NCI-H1105 (cell line): ENCODE results near the gene SHROOM3.

Experiments used
- DNase-seq: peaks from one replicate; lab custom pipeline; 2025; lab: John Stamatoyannopoulos, UW

Gene SHROOM3

DNA sequence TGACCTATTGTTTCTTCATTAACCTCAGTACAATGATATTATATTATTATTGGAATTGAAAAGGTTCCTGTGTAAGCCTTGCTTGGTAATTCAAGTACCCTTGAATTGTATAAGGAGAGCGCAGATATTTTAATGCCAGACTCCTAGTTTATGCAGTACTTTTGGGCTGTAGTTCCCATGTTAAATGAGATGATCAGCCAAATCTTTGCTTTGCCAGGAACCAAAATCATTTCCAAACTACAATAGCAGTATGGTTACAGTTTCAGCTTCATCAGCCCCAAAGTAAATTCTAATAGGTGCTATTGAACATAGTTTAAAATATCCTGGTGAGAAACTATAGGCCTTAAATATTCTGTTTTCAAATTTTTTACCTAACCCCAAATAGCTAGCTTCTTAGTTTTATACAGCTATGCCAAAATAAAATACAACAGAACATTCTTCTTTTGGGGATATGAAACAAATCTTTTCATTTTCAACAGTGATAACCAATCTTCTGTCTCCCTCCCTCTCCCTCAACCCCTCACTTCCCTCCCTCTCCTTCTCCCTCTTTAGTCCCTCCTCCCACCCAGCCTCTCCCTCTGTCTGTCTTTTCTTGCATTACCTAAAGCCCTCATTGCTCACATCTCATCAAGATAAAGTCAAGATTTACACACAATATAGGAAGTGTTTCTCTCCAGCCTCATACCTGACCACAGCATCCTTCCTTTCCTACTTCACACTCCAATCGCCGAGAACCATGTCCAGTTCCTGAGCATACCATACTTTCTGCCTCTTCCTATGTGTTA lies 190.1 kb downstream of the SHROOM3 start:
- no peak for DNase-seq

DNA sequence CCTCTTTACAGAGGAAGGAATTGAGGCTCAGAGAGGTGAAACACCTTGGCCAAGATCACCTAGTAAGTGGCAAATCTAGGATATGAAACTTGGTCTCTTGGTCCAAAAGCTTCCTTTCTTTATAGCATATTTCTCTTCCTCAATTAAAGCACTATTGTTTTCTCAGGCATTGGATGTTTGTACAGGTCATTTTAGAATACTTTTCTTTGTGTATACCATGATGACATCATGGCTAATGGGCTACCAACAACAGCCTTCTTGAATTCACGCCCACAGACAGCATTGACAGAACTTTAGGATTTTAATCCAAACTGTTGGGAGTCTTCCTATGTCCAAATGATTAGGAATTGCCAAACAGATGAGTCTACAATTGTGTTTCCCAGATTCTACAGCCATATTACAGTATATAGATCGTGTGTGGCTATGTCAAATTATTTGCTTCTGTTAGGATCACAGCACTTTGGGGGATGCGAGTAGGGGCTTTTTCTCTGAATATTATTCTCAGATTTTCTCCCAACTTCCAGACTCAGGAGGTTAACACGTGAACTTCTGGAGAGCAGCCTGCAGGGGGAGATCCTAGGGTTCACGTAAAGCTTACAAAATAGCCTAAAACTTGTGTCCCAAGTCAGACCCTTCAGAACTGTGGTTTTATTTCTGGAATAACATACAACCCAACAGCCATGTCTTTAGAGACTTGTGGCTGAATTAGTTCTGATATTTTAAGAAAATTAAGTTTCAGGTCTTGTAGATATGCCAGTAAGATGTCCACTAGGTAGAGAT lies 191.8 kb downstream of the SHROOM3 start:
- DNase-seq: no peak

DNA sequence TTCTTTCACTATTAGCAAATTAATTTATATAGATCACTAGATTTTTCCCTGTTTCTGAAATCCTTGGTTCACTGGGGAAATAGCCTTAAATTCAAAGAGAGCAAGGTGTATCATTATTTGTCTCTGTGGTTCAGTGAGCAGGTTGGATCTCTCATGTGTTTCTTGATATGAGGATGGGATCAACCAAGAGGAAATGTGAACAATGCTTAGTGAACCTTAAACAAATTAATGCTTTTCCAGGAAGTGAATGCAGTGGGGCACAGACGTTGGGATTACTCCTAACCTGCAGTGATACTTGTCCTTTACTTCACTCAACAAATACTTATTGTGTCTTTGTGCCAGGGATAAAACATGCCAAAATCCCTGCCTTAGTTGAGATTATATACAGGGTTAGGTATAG lies 193.2 kb downstream of the SHROOM3 start:
- DNase-seq: no peak

DNA sequence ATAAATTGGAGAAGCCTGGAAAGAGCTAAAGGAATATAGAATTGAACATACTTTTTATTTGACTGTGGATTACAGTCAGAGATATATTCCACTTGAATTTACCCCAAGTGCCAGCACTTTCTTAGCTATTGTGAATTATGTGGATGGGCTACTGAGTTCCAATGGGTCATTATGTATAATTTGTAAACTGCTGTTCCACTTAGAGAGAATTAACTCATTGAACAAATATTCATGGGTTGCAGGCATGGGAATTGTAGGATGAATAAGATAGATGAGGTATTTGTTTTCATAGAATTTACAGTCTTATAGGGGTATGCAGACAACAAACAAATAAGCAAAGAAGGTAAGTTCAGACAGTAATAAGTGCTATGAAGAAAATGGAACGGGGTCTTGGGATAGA lies 195.7 kb downstream of the SHROOM3 start:
- no peak for DNase-seq

DNA sequence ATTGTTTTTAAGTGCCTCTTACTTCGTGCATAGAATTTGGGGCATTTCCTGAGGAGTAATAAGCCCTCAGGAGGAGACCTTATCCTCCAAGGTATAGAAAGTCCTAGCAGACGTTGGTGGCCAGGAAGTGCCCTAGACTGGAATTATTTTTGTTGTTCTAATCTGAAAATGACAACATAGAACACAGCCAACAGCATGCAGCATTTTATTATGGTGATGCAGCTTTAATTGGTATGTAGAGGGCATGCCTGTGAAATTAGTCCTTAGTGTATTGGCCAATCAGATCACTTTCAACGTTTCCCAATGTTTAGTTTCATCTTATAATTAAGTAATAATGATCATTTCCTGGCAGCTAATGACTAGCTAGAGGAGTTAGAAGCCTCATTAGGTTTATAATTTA lies 199.2 kb downstream of the SHROOM3 start:
- no peak for DNase-seq

DNA sequence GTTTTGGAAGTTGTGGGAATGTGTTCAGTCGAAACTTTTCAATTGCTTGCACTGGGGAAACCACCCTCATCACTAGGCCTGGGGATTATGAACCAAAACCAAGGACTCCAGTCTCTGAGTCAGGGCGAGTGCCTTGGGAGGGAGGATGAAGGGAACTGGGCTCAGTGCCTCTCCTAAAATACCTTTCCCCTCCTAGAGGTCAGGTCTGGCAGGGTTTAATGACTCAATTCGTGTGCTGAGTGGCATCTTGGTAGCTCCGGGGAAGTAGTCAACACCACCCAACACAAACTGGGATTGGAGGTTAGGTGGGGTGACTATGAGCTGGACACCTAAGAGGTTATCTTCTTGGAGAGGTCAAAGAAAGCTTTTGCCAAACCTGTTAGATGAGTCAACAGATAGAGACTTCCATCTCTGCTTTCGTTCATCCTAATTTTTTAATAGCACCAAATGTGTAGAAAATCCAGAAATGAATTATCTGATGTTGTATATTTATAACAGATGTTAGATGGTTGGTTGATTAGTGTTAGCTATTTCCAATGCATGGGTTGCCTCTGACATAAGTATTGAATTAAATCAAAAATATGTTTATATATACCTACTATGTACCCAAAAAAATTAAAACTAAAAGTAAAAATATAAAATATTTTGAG lies 202.8 kb downstream of the SHROOM3 start:
- DNase-seq: no peak

DNA sequence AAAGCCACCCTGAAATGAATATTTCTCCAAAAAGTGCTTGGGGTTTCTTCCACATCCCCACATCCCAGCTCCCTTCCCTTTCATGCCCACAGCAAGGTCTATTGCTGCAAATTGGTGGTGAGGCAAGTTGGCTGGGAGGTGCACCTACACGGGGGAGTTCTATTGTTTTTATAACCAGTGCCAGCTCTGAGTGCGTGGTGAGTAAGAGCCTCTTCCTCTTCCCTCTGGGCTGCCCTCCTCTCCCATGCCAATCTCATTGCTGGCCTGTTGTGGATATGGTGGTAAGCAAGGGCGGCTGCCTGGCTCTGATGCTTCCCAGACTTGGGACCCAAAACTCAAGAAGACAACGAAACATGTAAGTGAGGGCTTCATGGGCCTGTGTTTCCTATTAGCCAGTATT lies 204.3 kb downstream of the SHROOM3 start:
- no peak for DNase-seq

DNA sequence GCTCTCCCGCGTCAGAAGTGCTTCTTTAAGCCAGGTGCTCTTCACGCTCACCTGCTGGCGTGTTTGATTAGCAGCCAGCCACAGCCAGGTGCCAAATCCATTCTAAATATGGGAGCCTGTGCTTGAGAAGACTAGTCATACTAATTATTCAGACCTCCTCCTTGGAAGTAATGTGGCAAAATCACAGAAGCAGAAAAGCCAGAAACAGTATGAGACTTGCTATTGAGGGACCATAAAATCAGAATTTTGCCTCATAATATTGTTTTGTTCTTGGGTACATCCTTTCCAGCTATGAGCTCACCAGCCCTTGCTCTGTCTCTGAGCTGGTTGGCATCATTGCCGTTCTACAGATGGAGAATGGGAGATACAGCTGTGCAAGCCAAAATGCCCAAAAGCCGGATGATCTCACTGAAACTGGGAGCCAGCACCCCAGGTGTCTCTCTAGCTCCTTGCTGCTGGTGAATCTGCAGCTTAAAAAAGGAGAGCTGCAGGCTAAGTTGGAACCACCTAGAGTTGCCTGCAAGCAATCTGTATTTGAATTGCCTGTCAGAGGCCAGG lies 205.4 kb downstream of the SHROOM3 start:
- peak; percentile 76 for DNase-seq

DNA sequence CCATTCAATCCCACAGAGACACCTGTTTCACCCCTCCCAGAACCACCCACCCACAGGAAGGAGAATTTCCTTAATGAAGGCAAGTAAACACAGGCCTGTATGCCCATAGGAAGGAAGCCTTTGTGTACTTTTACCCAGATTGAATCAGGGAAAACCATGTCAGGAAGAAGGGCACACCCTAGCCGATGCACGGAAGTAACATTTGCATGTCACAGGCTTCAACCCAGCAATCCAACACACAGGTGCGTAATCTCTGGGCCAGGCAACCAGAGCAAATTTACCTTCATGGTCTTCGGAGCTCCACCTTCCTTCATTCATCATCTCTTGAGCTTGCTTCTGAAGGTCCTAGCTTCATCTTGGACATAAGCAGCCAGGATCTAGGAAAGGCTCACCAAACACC lies 206.3 kb downstream of the SHROOM3 start:
- no peak for DNase-seq

DNA sequence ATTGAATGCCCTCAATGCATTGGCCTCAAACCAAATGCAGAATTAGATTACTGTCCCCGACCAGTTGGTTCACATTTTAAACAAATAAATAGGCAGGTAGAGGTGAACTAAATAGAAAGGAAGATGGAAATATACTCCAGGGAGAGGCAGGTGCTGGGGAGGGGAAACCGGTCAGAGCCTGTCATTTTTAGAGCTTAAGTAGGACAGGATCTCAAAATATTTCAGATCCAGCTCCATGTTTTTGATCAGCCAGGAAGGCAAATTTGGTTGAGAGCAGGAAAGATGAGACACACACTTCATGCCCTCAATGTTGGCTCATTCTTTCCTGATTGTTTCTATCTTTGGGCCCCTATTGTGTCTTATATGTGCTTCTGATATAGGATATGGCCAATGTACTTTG lies 206.7 kb downstream of the SHROOM3 start:
- no peak for DNase-seq

DNA sequence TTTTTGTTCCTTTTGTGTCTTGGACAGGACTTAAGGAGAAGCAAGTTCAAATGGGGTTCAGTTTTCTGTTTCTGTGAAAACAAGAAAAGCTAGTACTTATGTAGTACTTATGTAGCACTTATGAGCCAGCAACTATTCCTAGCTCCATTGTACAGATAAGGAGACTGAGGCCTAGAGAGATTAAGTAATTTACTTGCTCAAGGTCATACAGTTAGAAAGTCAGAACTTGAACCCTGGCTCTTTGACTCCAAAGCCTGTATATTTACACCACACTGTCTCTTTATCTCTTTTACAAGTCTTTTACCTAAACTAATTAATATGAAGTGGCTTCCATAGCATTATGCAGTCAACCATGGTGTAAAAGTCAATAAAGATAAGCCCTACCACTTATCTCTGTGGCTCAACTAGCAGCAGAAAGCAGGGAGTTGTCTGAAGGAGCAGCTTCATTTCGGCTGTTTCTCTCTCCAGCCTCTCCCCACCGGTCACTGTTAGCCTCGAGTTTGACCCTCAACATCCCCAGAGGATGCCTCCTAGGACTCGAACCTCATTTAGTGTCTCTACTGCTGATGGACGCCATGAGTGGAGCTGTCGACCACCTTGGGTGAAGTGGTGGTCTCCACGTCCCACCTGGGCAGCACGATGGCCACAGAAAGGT lies 209.9 kb downstream of the SHROOM3 start:
- DNase-seq: no peak

DNA sequence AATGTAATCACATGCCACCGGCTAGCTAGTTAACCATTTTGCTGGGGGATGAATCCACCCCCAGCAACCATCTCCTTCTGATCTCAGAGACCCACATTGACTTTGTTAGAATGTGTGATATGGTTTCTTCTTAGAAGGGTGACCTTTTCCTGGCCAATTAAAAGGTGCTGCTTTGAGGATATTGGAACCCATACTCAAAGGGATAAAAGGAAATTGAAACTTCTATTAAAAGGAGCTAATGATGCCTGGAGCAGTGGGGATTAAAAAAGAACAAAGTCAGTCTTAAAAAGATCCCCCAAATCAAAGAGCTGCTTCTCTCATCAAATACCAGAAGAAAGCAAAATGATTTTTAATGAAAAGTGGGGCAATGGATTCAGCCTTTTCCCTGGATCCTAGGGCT lies 214.1 kb downstream of the SHROOM3 start:
- DNase-seq: no peak

DNA sequence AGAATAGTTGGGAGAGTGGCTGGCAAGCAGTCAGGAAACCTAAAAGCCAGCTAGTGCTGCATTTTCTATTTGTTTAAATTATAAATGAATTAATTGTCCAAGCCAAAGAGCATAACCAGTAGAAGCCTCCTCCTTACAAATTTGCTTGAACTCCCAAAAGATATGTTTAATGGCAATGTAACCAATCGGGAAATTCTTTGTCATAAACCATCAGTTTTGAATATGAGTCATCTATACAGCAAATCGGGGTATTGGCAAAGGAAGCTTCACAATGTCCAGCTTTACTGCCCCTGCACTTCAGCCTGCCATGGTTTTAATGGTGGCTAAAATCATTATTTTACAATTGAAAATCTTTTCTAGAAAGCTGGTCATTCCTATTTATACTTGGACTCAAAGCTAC lies 216.6 kb downstream of the SHROOM3 start:
- DNase-seq: no peak

DNA sequence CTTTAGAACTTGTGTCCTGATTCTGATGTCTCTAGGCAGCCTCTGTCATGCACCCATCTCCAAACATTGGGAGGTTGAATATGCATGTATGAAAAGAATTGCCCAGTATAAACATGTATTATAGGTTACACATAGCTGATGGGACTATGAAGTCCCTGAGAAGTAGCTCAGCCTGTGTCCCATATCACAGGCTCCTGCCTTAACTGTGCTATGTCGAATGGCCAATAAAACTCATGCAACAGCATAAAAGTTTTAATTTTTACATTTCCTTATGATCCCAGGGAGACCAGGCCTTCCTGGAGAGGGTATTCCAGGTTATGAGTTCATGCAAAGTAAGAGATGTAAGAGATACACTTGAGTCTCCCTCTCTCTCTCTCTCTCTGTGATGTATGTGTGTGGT lies 217.4 kb downstream of the SHROOM3 start:
- no peak for DNase-seq

DNA sequence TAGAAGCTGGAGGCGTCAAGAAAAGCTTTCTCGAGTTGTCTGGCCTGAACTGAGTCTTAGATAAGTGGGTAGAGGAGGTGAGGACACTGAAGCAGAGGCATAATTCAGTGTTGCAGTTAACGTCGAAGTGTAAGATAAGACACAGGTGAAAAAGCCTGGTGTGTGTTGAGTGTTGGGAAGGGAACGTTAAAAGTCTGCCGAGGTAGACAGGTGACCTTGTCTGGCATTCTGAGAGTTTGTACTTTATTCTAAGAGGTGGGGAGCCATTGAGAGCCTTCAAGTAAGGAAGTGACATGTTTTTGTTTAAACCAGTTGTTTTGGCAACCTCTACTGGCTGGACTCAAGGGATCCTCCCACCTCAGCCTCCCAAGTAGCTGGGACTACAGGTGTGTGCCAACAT lies 219.1 kb downstream of the SHROOM3 start:
- DNase-seq: no peak

DNA sequence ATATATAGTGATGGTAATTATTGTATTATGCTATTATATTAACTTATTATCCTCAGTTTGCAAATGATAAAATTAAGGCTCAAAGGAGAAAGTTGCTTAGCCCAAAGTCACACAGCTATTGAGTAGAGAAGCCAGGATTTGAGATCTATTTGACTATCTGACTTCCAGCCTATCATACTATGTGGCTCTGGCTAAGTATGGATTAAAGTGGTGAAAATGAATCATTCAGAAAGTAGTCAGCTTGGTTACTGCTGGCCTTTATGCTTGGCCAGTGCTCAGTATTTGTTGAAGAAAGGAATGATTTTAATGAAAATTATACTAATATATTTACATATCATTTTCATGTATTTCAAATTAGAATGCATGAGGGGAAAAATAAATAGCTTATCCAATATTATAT lies 219.8 kb downstream of the SHROOM3 start:
- no peak for DNase-seq

DNA sequence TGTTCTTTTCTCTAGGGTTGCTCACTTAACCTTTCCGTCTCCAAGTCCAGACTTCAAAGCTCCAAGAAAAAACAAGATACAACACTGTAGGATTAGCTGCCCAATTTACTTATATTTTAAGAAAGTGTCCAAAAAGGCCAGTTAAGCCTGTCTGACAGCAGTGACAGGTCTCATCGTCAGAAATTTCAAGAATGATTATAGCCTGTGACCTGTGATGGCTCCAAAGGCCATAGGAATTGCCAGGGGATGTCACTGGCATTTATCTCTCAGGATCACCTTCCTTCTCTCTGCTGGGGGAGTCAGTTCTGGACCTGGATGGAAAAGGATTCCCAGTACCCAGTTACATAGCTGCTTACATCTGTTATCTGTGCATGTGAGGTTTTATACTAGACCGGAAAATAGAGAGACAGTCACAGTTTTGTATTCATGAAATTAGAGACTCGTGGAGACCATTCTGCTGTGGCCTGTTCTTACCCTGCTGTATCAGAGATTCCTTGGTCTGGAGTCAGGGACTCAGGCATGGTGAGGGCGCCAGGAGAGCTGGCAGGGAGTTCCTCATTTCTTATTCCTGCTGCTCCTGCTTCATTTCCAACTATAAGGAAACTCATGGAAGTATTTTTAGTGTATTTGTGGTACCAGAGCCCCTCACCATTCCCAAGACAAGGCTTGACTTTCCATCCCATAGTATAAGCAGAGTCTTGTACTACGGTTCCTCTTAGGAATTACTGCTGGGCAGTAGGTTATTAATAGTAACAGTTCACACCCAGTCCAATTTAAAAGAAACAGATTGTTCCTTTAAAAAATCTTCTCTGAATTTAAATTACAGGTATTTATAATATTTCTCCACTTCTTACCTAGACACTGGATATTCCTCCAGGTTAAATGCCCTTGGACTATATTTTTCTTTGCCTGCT lies 220.8 kb downstream of the SHROOM3 start:
- no peak for DNase-seq

DNA sequence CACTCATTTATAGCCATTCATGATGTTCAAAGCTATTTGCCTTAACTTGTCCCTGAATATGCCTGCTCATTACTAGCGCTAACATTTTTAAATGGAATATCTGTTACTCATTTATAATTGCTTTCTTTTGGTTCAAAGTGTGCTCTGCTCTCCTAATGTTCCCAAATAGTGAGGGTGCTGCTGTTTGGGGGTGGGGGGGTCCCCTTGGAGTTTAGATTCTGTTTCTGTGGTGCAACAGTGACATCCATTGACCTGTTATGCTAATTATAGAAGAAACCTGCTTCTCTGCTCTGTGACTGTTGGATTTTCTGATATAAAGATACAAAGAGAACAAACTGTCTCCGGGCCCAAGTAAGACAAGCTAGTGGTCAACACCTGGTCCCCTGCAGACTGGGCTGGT lies 222.4 kb downstream of the SHROOM3 start:
- no peak for DNase-seq

DNA sequence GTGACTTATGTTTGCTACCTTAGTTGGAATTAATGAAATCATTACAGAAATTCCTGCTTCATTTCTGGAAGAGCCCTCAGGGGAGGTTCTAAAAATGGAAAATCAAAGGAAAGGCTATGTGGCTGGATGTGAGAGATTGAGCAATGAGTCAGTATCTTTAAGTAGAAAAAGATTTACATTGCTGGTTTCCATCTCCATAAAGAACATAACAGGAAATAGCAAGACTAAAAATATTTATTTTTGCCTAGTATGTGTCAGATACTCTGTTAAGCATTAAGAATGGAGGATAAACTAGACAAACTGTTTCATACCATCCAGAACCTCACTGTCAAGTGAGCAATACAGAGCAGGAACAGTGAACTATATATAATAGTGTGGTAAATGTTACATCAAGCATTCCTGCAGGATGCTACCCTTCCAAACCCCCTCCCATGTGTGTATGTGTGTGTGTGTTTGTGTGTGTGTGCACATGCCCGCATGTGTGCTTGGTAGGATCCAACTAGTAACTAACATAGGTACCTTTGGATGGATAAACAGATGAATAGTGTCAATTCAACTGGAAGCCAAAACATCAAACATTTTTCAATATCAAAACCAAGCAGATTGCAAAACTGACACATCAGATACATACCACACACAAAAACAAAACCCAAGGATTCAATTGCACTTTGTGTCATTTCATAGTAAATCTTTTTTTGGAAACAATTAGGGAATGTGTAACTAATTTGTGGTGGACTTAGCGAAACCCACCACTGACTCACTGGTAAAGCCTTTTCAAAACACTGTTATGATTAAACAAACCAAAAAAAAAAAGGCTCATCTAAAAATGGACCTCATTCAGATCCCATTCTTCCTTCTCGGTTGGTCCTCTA lies 223.4 kb downstream of the SHROOM3 start:
- no peak for DNase-seq

DNA sequence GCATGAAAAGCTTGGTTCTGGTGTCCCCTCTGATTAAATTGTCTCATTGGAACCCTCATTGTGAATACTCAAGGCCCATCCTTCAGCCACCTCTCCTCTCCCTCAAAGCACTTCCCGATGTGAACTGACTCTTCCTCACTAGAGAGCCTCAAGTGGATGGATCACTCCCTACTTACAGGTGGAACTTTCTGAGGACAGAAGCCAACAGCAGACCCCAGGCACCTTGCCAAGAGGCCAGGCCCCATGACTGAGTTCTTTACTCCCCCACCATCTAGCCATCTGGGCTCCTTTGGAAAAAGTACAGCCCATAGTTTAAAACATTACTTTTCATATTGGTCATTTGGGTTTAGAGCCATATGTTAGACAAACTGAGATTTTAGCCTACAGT lies 224.1 kb downstream of the SHROOM3 start:
- no peak for DNase-seq
